A549 treated with CORT108297 at 1 μM for 4 hours (cell line): ENCODE measurements around the gene BMERB1. TPM values are rescaled to one million over a fixed set of nuclear protein-coding genes. Genes with fewer than 3 reads are reported as not detected.

Experiments
- total RNA-seq: library from RNA; stranded (reverse); fragments of 200-300 nt; extraction: Qiagen RNA extraction; gene quantifications from 5 replicates; pipeline ENCODE4 v1.2.3, GENCODE V29; 2022

The BMERB1 gene
- total RNA-seq, result 70.5 to 89.2 TPM (median 80.5 TPM) in 5 replicates

GRCh38 chr16:15434425-15435215, at the start of gene BMERB1:
Gene BMERB1 (plus strand): TSS chr16:15434588. CDS start chr16:15434654, 66 bp downstream.

GRCh38 chr16:15395631-15396508, 38.5 kb upstream of the BMERB1 start, which contains the start of gene MPV17L:
Gene MPV17L (plus strand): TSS chr16:15395754. CDS start chr16:15395898, 144 bp downstream.

Other genes with a start within 250 kb of the BMERB1 start
- 0.29 to 4.3 TPM (median 0.54 TPM) in 5 replicates for gene NPIPA5, start 56.3 kb upstream of the BMERB1 start, total RNA-seq
- gene MPV17L, start 38.8 kb upstream of the BMERB1 start, total RNA-seq, result 3.9 to 4.6 TPM (median 4.3 TPM) in 5 replicates
- gene MARF1, start 208.6 kb downstream of the BMERB1 start, total RNA-seq, result 11.0 to 11.8 TPM (median 11.3 TPM) in 5 replicates
- 34.8 to 44.5 TPM (median 40.3 TPM) in 5 replicates for gene NDE1, start 215.7 kb downstream of the BMERB1 start, total RNA-seq